ENCODE data around the gene GRIPAP1.

- no peak for TF ChIP-seq CTCF (IDR thresholded peaks at IDR 0.05; ENCODE audit: insufficient read depth, low read length, poor library complexity, severe bottlenecking)
- TF ChIP-seq EZH2phosphoT487 (conservative IDR thresholded peaks at IDR 0.05; ENCODE audit: low read length), result no peak
These were observed at the start of gene GRIPAP1 for GRCh38 chrX:49002091-49002935.

All from SU-DHL-6 (cell line).